SU-DHL-6 (cell line): ENCODE results near the gene RNF217.

ENCODE experiments used
- CTCF ChIP-seq: fragments of 200-600 bp; sonication (generic); IDR thresholded peaks from one replicate; pipeline ENCODE4 v1.5.1; 2017; ENCODE audit warnings: antibody characterized with exemption, mild to moderate bottlenecking, low read length, moderate library complexity; ENCODE audit not compliant: insufficient read depth, poor library complexity, severe bottlenecking
- EZH2phosphoT487 ChIP-seq: fragments of 200-600 bp; sonication (generic), shearing (Covaris generic); conservative IDR thresholded peaks from 2 replicates; pipeline ENCODE4 v1.6.1; 2018; ENCODE audit warnings: mild to moderate bottlenecking, antibody characterized with exemption, low read length, moderate library complexity, mixed read lengths

- TF ChIP-seq CTCF (no peak), EZH2phosphoT487 (no peak)
Measured at GRCh38 chr6:125048274-125048673, 86.0 kb downstream of the RNF217 start.
